ENCODE results near the gene OR52J3. TPM values are rescaled to one million over a fixed set of nuclear protein-coding genes. Genes with fewer than 3 reads are reported as not detected.

OR52J3 gene
- total RNA-seq, 1 donor = not detected

GRCh38 chr11:5038341-5038740 lies 8.0 kb upstream of the OR52J3 start:
- no peaks in the 10 kb centered on the region for H3K4me1 ChIP-seq (ENCODE audit: insufficient read depth, low read length)
- H3K27ac ChIP-seq (ENCODE audit: low read depth, low read length) = no peak overlapping the region
- TF ChIP-seq, protein P1, sequence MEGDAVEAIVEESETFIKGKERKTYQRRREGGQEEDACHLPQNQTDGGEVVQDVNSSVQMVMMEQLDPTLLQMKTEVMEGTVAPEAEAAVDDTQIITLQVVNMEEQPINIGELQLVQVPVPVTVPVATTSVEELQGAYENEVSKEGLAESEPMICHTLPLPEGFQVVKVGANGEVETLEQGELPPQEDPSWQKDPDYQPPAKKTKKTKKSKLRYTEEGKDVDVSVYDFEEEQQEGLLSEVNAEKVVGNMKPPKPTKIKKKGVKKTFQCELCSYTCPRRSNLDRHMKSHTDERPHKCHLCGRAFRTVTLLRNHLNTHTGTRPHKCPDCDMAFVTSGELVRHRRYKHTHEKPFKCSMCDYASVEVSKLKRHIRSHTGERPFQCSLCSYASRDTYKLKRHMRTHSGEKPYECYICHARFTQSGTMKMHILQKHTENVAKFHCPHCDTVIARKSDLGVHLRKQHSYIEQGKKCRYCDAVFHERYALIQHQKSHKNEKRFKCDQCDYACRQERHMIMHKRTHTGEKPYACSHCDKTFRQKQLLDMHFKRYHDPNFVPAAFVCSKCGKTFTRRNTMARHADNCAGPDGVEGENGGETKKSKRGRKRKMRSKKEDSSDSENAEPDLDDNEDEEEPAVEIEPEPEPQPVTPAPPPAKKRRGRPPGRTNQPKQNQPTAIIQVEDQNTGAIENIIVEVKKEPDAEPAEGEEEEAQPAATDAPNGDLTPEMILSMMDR (IDR thresholded peaks at IDR 0.05; ENCODE audit: extremely low read depth, low read depth, low read length) = no peak
- H3K36me3 ChIP-seq (ENCODE audit: insufficient read depth, low read length) = no peaks in the 10 kb centered on the region
- H3K4me3 ChIP-seq (ENCODE audit: insufficient read depth, low read length) = no peak overlapping the region
- H3K79me2 ChIP-seq (ENCODE audit: insufficient read depth, low read length) = no peaks in the 10 kb centered on the region
- H3K27me3 ChIP-seq (ENCODE audit: insufficient read depth, low read length) = no peaks in the 10 kb centered on the region
- H3K4me2 ChIP-seq (ENCODE audit: insufficient read depth, low read length) = no peak overlapping the region
- no peaks in the 10 kb centered on the region for H3K9me3 ChIP-seq (ENCODE audit: low read depth, low read length)
- no peaks in the 10 kb centered on the region for H4K20me1 ChIP-seq (ENCODE audit: insufficient read depth, low read length)
- no peak overlapping the region for H2AFZ ChIP-seq (ENCODE audit: low read length)
- DNase-seq (ENCODE audit: insufficient read length, low spot score, missing footprints) = no peak

- H2AFZ ChIP-seq (ENCODE audit: low read length) = no peak overlapping the region
- no peaks in the 10 kb centered on the region for H4K20me1 ChIP-seq (ENCODE audit: insufficient read depth, low read length)
- no peak overlapping the region for H3K4me2 ChIP-seq (ENCODE audit: insufficient read depth, low read length)
- no peaks in the 10 kb centered on the region for H3K79me2 ChIP-seq (ENCODE audit: insufficient read depth, low read length)
- H3K27me3 ChIP-seq (ENCODE audit: insufficient read depth, low read length) = no peaks in the 10 kb centered on the region
- H3K27ac ChIP-seq (ENCODE audit: low read depth, low read length) = no peak overlapping the region
- no peaks in the 10 kb centered on the region for H3K36me3 ChIP-seq (ENCODE audit: insufficient read depth, low read length)
- TF ChIP-seq, protein P1 (IDR thresholded peaks at IDR 0.05; ENCODE audit: extremely low read depth, low read depth, low read length) = no peak
- DNase-seq (ENCODE audit: insufficient read length, low spot score, missing footprints) = no peak
- no peak overlapping the region for H3K4me3 ChIP-seq (ENCODE audit: insufficient read depth, low read length)
- H3K4me1 ChIP-seq (ENCODE audit: insufficient read depth, low read length) = no peaks in the 10 kb centered on the region
- H3K9me3 ChIP-seq (ENCODE audit: low read depth, low read length) = no peaks in the 10 kb centered on the region
Observed at GRCh38 chr11:5040876-5041275, 5.5 kb upstream of the OR52J3 start.

GRCh38 chr11:5042091-5042490 lies 4.2 kb upstream of the OR52J3 start:
- Histone ChIP-seq H3K4me3 (ENCODE audit: insufficient read depth, low read length) (no peak overlapping the region), H3K4me2 (ENCODE audit: insufficient read depth, low read length) (no peak overlapping the region), H3K36me3 (ENCODE audit: insufficient read depth, low read length) (no peaks in the 10 kb centered on the region), H3K9me3 (ENCODE audit: low read depth, low read length) (no peaks in the 10 kb centered on the region), H4K20me1 (ENCODE audit: insufficient read depth, low read length) (no peaks in the 10 kb centered on the region), H3K27ac (ENCODE audit: low read depth, low read length) (no peak overlapping the region), H3K27me3 (ENCODE audit: insufficient read depth, low read length) (no peaks in the 10 kb centered on the region), H2AFZ (ENCODE audit: low read length) (no peak overlapping the region), H3K4me1 (ENCODE audit: insufficient read depth, low read length) (no peaks in the 10 kb centered on the region), H3K79me2 (ENCODE audit: insufficient read depth, low read length) (no peaks in the 10 kb centered on the region)
- TF ChIP-seq, protein P1 (IDR thresholded peaks at IDR 0.05; ENCODE audit: extremely low read depth, low read depth, low read length) = no peak
- DNase-seq (ENCODE audit: insufficient read length, low spot score, missing footprints) = no peak

GRCh38 chr11:5043380-5043779 lies 2.9 kb upstream of the OR52J3 start:
- Histone ChIP-seq H3K4me1 (ENCODE audit: insufficient read depth, low read length) (no peaks in the 10 kb centered on the region), H3K36me3 (ENCODE audit: insufficient read depth, low read length) (no peaks in the 10 kb centered on the region), H4K20me1 (ENCODE audit: insufficient read depth, low read length) (no peaks in the 10 kb centered on the region), H3K4me2 (ENCODE audit: insufficient read depth, low read length) (no peak overlapping the region), H3K79me2 (ENCODE audit: insufficient read depth, low read length) (no peaks in the 10 kb centered on the region), H3K27me3 (ENCODE audit: insufficient read depth, low read length) (no peaks in the 10 kb centered on the region), H3K4me3 (ENCODE audit: insufficient read depth, low read length) (no peak overlapping the region), H3K9me3 (ENCODE audit: low read depth, low read length) (no peaks in the 10 kb centered on the region), H2AFZ (ENCODE audit: low read length) (no peak overlapping the region), H3K27ac (ENCODE audit: low read depth, low read length) (no peak overlapping the region)
- TF ChIP-seq, protein P1 (IDR thresholded peaks at IDR 0.05; ENCODE audit: extremely low read depth, low read depth, low read length) = no peak
- DNase-seq (ENCODE audit: insufficient read length, low spot score, missing footprints) = no peak

Data from osteoblast (primary cell).